Measurements from ENCODE around the gene PPP4R1. TPM values are rescaled to one million over a fixed set of nuclear protein-coding genes. Genes with fewer than 3 reads are reported as not detected.

The PPP4R1 gene
- polyA plus RNA-seq, 1 of the 3 experiments (the other 2 are of a cell fraction): 53.4 TPM

GRCh38 chr18:9661564-9661963 is 47.2 kb upstream of the PPP4R1 start:
- H3F3A ChIP-seq (replicated peaks; ENCODE audit: insufficient read depth): no peaks in the 10 kb centered on the region
- no peaks in the 10 kb centered on the region for H3K4me1 ChIP-seq (ENCODE audit: control insufficient read depth in 1 of 2, insufficient read depth in 2 of 2, low read depth in 1 of 2, low read length in 1 of 2)
- no peak overlapping the region for H2AFZ ChIP-seq (ENCODE audit: low read depth)
- H3K79me2 ChIP-seq (ENCODE audit: insufficient read depth): no peaks in the 10 kb centered on the region
- TF ChIP-seq RXRA (IDR thresholded peaks at IDR 0.05; ENCODE audit: borderline replicate concordance, low read depth) (no peak), CTCF (IDR thresholded peaks at IDR 0.05) (peak; percentile 56), YY1 (IDR thresholded peaks at IDR 0.05; ENCODE audit: low read depth) (no peak), RAD21 (IDR thresholded peaks at IDR 0.05; ENCODE audit: low read length) (peak; percentile 53), TCF12 (IDR thresholded peaks at IDR 0.05) (no peak), SMC3 (IDR thresholded peaks at IDR 0.05; ENCODE audit: low read depth, low read length) (peak; percentile 35)
- ChIA-PET POLR2A (no interaction called here), CTCF (no interaction called here)
- H3K9ac ChIP-seq: no peak overlapping the region
- no peak overlapping the region for H3K27ac ChIP-seq (ENCODE audit: low read depth in 2 of 2, low read length in 1 of 2)
- H3K9me3 ChIP-seq: no peaks in the 10 kb centered on the region
- peak; percentile 23 for DNase-seq
- H3K9me2 ChIP-seq: no peaks in the 10 kb centered on the region
- no peaks in the 10 kb centered on the region for H4K20me1 ChIP-seq (ENCODE audit: insufficient read depth)
- H3K4me3 ChIP-seq (ENCODE audit: low read depth in 2 of 2, low read length in 1 of 2): no peak overlapping the region
- 100% methylated on average over 1 of the region's 1 CpG for WGBS (ENCODE audit: low lambda C conversion rate)
- H3K36me3 ChIP-seq (replicated peaks in 1 of 2; ENCODE audit: control insufficient read depth in 1 of 2, insufficient read depth in 2 of 2, low read length in 1 of 2): no peaks in the 10 kb centered on the region
- H3K4me2 ChIP-seq: no peak overlapping the region
- no peaks in the 10 kb centered on the region for H3K27me3 ChIP-seq (ENCODE audit: insufficient read depth)

- Histone ChIP-seq H3K4me3 (ENCODE audit: low read depth in 2 of 2, low read length in 1 of 2) (no peak overlapping the region), H3K9me2 (no peaks in the 10 kb centered on the region), H4K20me1 (ENCODE audit: insufficient read depth) (no peaks in the 10 kb centered on the region), H3K9me3 (no peaks in the 10 kb centered on the region), H3K4me1 (ENCODE audit: control insufficient read depth in 1 of 2, insufficient read depth in 2 of 2, low read depth in 1 of 2, low read length in 1 of 2) (no peaks in the 10 kb centered on the region), H3K27me3 (ENCODE audit: insufficient read depth) (no peaks in the 10 kb centered on the region), H3K27ac (ENCODE audit: low read depth in 2 of 2, low read length in 1 of 2) (no peak overlapping the region), H3K9ac (no peak overlapping the region), H3F3A (replicated peaks; ENCODE audit: insufficient read depth) (peaks cover under 1% of the 10 kb centered on the region), H2AFZ (ENCODE audit: low read depth) (no peak overlapping the region), H3K79me2 (ENCODE audit: insufficient read depth) (no peaks in the 10 kb centered on the region), H3K36me3 (replicated peaks in 1 of 2; ENCODE audit: control insufficient read depth in 1 of 2, insufficient read depth in 2 of 2, low read length in 1 of 2) (no peaks in the 10 kb centered on the region), H3K4me2 (no peak overlapping the region)
- ChIA-PET CTCF (no interaction called here), POLR2A (no interaction called here)
- no peak for TF ChIP-seq NRF1 (IDR thresholded peaks at IDR 0.05; ENCODE audit: low read depth, low read length)
- no peak for TF ChIP-seq IRF3 (IDR thresholded peaks at IDR 0.05; ENCODE audit: low read depth, low read length)
- TF ChIP-seq JUND (IDR thresholded peaks at IDR 0.05): no peak
- TF ChIP-seq CHD2 (IDR thresholded peaks at IDR 0.05; ENCODE audit: low read length, partially characterized antibody): no peak
- TF ChIP-seq EZH2phosphoT487 (IDR thresholded peaks at IDR 0.05; ENCODE audit: borderline replicate concordance, low read depth): no peak
- no peak for TF ChIP-seq PBX3 (IDR thresholded peaks at IDR 0.05)
- no peak for TF ChIP-seq ZBTB33 (IDR thresholded peaks at IDR 0.05; ENCODE audit: borderline replicate concordance, low read depth)
- TF ChIP-seq USF1 (IDR thresholded peaks at IDR 0.05; ENCODE audit: borderline replicate concordance, low read depth): no peak
- 90% methylated on average over 23 of the region's 24 CpGs for WGBS (ENCODE audit: low lambda C conversion rate)
- no peak for DNase-seq
Measured at GRCh38 chr18:9659499-9660375, 45.4 kb upstream of the PPP4R1 start.
